C4-2B (cell line): ENCODE data around the gene ZBED3.
A peak's percentile ranks its signal among the peaks of the same experiment; 100 is the strongest.

ENCODE experiments used
- H3K27ac ChIP-seq: fragments of 450-650 bp; 2 replicates; pipeline ENCODE4 v1.5.1; 2017
- CTCF ChIP-seq: fragments of 450-650 bp; conservative IDR thresholded peaks from 2 replicates; pipeline ENCODE4 v1.5.1; 2017; ENCODE audit warnings: mild to moderate bottlenecking
- ZFX ChIP-seq: fragments of 450-650 bp; IDR thresholded peaks from 2 replicates; pipeline ENCODE4 v1.6.1; 2017

Gene ZBED3

DNA sequence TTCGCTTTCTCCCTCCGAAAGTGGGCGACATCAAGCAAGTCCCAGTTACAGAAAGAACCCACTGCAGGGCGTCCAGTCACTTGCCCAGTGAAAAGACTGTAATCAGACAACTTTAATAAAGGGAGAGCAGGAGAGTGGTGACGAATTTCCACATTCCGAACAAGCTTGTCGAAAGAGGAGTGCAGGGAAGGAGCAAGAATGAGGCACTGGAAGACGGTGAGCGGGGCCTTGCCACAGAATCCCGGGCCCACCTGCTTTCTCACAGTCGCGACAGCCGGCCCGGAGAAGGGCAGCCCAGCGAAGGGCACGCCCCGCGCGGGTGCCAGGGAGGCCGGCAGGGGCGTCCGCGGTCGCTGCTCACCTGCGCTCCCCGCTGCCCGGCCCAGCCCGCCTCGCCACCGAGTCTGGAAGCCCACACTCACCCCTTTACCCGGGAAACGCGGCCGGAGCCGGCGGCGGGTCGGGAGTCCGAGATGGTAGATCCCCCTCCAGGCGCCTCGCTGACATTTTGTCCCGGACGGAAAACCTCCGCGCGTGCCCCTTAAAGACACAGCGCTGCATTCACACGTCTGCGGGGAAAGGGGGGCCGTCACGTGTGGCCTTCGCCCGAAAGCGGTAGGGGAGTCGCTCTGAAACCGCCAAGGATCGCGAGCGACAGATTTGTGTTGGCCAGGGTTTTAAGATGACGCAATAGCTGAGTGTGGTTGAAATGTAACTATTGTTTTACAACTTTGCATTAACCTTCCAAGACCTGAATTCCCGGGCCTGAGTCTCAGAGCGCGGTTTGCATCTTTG is at the start of gene ZBED3:
Gene ZBED3, minus strand, starts transcription at position 597 of the 795 bp plus-strand sequence. CDS start 9,407 bp downstream, outside the sequence.
- peak within 1 kb of the TSS; percentile 93 for H3K27ac ChIP-seq
- TF ChIP-seq CTCF = peak; percentile 49
- peak; percentile 83 for TF ChIP-seq ZFX

DNA sequence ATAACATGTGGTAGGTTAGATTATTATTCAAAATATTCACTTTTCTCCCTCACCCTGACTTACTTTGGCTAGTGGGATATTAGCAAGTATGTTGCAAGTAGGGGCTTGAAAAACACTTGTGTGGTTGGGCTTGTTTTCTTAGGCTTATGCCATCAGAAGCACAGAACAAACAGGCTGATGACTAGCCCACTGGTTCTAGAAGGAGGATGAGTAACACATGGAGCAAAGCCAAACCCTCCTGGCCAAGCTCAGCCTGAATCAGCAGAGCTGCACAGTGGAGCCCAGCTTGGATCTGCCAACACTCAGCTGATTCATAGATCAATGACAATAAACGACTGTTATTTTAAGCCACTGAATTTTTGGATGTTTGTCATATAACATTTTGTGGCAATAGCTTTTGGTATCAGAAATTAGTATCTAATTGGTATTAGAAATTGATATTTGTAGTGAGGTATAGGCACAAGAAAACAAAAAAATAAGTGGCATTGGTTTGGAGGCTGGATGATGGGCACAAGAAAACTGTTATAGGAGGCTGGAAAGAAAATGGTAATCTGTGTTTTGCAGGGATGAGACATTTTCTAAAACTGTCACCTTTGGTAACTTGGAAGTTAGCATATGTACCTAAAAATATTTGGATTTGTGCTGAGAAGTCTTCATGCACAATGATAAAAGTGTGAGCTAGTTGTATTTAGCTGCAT is 46.1 kb upstream of the ZBED3 start:
- H3K27ac ChIP-seq = no peak overlapping the region
- TF ChIP-seq ZFX = no peak
- no peak for TF ChIP-seq CTCF

DNA sequence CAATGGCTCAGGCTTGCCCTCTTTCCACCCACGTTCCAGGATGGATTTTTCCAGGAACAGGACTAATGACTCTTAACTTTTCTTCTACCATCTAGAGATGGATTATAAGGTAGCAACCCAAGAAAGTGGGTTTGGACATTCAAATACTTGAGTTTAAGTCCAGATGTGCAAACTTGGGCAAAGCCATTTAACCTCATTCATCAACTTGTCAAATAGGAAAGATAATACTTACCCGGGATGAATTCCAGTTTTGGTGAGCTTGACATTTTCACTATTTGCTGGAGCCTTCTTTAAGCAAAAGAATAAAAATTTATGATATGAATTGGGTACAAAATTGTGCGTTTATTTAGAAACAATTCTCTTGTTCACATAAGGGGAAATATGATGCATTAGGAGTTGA is 44.3 kb upstream of the ZBED3 start:
- H3K27ac ChIP-seq = no peak overlapping the region
- TF ChIP-seq CTCF (no peak), ZFX (no peak)

DNA sequence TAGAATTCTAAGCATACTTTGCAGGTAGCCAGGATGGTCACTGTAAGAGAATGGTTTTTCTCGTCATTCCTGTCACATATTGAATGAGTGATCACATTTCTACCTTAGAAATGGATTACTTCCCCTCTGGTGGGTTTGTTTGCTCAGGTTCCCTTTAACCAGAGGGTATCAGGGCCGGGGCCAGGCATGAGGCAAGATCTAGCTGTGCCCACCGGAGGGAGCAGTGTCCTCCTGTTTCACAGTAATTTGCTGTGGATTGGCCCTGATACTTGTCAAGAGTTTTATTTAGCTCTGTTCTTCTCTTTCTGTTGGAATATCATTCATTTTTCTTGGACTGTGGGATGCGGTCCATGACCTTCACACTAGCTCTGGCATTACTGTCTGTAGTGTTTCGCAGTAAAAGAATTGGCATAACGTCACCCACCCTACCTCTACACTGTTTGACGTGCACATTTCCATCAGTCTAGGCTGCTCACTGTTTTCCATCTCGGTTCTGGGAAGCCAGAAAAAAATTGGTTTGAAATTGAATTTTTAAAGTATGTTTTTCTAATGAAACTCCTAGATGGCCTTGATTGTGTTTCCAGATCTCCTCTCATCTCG is 42.4 kb upstream of the ZBED3 start:
- peak; percentile 74 for TF ChIP-seq CTCF
- no peak for TF ChIP-seq ZFX
- H3K27ac ChIP-seq = no peak overlapping the region

DNA sequence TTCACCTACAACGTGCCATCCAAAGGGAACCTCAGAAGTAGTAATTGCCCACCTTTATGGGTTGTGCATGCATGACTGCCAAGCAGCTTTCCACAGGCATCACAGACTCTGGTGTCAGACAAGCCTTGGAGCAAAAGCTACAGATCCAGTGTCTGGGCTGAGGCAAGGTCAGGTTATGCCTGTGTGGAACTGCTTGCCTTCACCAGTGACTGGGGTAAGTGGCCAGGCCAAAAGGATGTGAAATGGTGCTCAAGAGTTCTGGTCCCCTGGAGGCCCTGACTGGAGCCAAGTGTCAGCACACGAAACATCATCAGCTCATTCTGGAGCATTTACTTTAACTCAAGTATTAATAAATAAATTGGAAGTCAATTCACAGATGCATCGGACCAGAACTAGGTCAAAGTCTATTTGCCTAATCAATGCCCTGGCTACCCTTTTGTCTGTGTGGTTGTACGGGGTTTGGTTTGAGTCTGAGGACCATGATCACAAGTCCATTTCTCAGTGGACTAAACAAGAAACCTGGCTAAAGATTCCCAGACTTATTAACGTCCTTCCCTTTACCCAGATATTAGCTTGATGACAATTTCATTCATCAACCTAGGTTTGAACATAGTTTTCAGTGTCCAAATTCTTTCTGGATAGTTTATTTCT is 41.5 kb upstream of the ZBED3 start:
- H3K27ac ChIP-seq = no peak overlapping the region
- TF ChIP-seq ZFX (no peak), CTCF (no peak)

DNA sequence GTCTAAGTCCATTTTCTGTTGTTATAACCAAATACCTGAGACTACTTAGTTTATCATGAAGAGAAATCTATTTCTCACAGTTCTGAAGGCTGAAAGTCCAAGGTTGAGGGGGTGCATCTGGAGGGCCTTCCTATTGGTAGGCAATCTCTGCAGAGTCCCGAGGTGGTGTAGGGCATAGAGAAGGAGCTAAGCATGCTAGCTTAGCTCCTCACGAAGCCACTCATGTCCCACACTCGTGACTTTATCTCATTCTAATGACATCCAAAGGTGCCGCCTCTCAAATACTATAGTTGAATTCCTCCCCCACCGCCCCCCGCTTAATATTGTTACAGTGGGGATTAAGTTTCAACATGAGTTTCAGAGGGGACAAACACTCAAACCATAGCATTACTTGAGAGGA is 36.0 kb upstream of the ZBED3 start:
- TF ChIP-seq CTCF (no peak), ZFX (no peak)
- H3K27ac ChIP-seq = no peak overlapping the region
